ENCODE results near the gene LACTB.
"Not testable (repeated sequence)": the region's sequence is repeated elsewhere in the genome, so short reads cannot be mapped to it uniquely, and the experiment has no call there.

- not testable (repeated sequence) for TF ChIP-seq CTCF, POLR2A (IDR thresholded peaks at IDR 0.05)
Measured at GRCh38 chr15:63105354-63105753, 16.3 kb upstream of the LACTB start.
